Omental fat pad (tissue), 4 donors: ENCODE measurements around the gene GRM7. TPM values are rescaled to one million over a fixed set of nuclear protein-coding genes. Genes with fewer than 3 reads are reported as not detected.

Experiments used
- ATAC-seq: fragments of 150-250 bp; one replicate; pipeline ENCODE4 v1.9.1; 2016; ENCODE audit warnings: mild to moderate bottlenecking, moderate library complexity; ENCODE audit not compliant: low FRiP score
- DNase-seq: peaks from one replicate; pipeline ENCODE4 v3.0.0-alpha.2; 2019; ENCODE audit warnings: low spot score
- CTCF ChIP-seq, 3 donors: fragments of 450-650 bp; IDR thresholded peaks; one replicate each; pipeline ENCODE4 v1.5.1; 2016 to 2017; ENCODE audit warnings: antibody characterized with exemption in 3 of 3, mild to moderate bottlenecking in 3 of 3, moderate library complexity in 2 of 3
- total RNA-seq, 4 donors: library from RNA; depleted of rRNA; stranded (reverse); fragments of >200 nt; gene quantifications; one replicate each; pipeline ENCODE4 v1.1.0, GENCODE V29; 2016

The GRM7 gene
- total RNA-seq, 4 donors from 2014 or later: 0.12 to 0.82 (median 0.28) TPM; not detected in 1

- no peak for TF ChIP-seq CTCF (IDR thresholded peaks at IDR 0.05)
- DNase-seq: no peak
- ATAC-seq: no peak
Observed at GRCh38 chr3:7388026-7388425, 527.1 kb downstream of the GRM7 start.

GRCh38 chr3:7392206-7392605 is 531.3 kb downstream of the GRM7 start:
- DNase-seq (no peak), ATAC-seq (no peak)
- TF ChIP-seq CTCF (IDR thresholded peaks at IDR 0.05): no peak

- no peak for TF ChIP-seq CTCF (IDR thresholded peaks at IDR 0.05)
- no peak for DNase-seq
- ATAC-seq: no peak
Observed at GRCh38 chr3:7393944-7394605, 533.2 kb downstream of the GRM7 start.

GRCh38 chr3:7396534-7396933 is 535.6 kb downstream of the GRM7 start:
- no peak for TF ChIP-seq CTCF (IDR thresholded peaks at IDR 0.05)
- ATAC-seq (no peak), DNase-seq (no peak)

- TF ChIP-seq CTCF (IDR thresholded peaks at IDR 0.05): no peak
- no peak for DNase-seq
- ATAC-seq: no peak
Observed at GRCh38 chr3:7397097-7397496, 536.2 kb downstream of the GRM7 start.

- ATAC-seq: no peak
- no peak for DNase-seq
- TF ChIP-seq CTCF (IDR thresholded peaks at IDR 0.05): no peak
Observed at GRCh38 chr3:7400360-7400759, 539.4 kb downstream of the GRM7 start.

- TF ChIP-seq CTCF (IDR thresholded peaks at IDR 0.05): no peak
- DNase-seq: no peak
- no peak for ATAC-seq
Observed at GRCh38 chr3:7401418-7401817, 540.5 kb downstream of the GRM7 start.
